ENCODE data around the gene OSBPL10.
A peak's percentile ranks its signal among the peaks of the same experiment; 100 is the strongest.

Gene OSBPL10

DNA sequence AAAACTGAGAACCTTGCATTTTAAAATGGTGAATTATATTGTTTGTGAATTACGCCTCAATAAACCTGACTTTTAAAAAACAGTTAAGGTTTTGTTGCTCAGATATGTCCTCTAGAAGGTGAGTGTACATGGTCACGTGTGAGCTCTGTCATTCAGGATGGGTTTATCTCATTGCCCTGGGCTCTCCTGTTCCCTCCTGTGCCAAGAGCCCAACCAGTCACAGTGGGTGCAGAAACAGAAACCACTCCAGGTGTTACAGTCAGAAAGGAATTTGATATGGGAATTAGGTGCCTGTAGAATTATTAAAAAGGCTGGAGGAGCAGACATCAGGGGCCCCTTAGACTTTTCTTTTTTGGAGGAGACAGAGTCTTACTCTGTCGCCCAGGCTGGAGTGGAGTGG, 252.0 kb downstream of the OSBPL10 start:
- no peak for DNase-seq

DNA sequence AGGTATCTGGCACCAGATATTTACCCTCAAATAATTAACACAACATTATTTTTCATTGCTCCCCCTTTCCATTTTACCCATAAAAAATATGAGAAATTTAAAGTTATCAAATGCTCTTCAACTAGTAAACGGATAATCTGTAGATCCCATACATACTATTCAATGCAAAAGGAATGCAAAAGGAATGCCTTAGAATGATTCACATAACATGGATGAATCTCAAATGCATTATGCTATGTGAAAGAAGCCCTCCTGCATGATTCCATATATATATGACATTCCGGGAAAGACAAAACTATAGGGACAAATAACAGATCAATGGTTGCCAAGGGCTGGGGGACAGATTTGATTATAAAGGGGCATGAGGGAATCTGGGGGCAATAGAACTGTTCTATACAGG, 252.7 kb downstream of the OSBPL10 start:
- no peak for DNase-seq

DNA sequence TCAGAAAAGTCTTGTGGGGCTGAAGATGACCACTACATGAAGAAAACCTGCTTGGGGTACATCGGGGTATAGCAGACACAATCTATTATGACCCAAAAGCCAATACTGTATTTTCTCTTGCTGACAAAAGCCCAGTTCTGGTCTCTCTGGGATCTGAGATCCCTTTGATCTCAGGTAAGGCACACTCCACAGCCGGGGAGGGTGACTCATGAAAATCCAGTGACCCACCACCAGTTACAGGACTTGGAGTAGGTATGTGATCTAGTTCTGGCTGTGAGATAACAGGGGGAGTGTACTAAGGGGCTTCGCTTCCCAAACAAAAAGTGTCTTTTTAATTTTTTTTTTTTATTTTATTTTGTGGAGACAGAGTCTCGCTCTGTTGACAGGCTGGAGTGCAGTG, 255.1 kb downstream of the OSBPL10 start:
- no peak for DNase-seq

DNA sequence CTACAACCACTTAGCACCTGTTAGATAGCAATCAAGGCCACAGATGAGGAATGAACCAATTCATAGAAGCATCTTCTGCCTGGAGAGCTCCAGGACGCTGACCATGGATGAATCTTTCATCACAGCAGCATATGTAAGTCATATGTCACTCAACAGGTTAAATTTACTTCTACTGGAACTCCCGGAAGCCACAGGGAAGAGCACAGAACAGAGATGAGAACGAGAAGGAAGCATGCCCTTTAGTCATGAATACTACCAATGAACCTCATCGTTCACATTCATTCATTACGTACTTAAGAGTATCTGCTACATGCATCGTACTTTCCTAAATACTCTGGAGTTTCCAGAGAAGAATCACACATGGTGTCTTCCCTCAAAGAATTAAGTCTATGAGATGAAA, 255.5 kb downstream of the OSBPL10 start:
- no peak for DNase-seq

DNA sequence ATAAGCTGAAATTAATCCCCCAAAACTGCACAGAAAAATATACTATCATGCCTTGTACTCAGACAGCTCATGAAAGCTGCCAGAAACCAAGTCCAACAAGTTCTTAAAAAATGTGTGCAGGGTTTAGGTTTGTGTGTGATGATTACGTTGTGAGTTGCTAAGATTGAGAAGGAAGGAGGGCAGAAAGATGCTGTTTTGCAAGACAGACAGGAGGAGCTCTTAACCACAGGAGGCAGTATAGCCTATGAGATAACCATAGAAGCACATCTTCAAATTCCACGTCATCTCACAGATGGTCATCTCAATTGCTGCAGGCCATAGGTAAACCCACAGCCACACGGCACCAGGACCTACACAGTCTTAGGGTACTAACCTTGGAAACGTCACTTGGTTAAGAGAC, 256.4 kb downstream of the OSBPL10 start:
- DNase-seq, result no peak

DNA sequence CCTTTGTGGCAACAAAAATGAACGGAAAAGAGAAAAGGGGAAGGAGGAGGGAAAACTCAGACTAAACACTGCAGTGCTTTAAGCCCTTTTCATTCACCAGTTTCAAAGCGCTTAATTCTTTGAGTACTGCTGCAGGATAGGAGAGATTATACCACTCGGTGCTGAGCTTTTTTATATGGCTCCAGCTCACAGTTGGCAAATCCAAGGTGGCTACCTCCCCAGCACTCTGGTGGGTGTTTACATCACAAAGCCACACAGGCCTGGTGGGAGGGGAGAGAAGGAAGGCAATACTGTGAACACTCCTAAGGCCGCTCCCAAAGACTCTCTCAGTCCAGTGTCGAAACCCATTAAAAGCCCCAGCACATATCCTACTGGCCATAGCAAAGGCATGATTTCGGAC, 256.9 kb downstream of the OSBPL10 start:
- DNase-seq, result no peak

DNA sequence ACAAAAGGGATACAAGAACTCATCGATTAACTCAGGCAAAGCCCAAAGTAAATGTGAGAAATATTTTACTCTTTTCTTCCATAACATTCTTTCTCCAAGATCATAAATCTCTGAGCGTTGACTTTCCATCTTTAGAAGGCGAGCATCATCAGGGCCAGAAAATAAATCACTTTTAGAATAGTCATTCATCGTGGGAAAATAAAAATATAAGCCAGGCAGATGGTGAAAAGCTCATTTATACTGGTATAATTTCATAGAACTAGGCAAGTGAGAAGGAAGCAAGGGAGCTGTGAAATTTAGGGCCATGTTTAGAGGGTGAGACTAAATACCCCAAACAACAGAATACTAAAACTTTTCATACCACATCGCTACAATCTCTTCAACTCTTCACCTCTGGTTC, 257.4 kb downstream of the OSBPL10 start:
- DNase-seq, result no peak

DNA sequence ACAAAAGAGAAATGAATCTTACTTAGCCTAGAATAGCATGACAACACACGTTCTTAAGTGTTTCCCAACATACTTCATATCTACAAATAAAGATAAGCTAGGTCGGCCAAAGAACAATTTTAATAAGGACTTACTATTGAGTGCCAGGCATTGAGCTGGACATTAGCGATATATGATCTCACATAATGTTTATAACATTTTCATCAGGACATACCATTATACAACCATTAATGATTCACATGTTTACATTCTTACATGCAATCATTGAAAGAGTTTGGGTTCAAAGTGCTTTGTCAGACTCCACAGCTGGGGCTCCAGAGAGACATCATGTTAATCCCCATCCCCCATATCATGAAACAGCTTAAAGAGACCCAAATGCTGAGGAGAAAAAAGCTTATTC, 259.4 kb downstream of the OSBPL10 start:
- no peak for DNase-seq

DNA sequence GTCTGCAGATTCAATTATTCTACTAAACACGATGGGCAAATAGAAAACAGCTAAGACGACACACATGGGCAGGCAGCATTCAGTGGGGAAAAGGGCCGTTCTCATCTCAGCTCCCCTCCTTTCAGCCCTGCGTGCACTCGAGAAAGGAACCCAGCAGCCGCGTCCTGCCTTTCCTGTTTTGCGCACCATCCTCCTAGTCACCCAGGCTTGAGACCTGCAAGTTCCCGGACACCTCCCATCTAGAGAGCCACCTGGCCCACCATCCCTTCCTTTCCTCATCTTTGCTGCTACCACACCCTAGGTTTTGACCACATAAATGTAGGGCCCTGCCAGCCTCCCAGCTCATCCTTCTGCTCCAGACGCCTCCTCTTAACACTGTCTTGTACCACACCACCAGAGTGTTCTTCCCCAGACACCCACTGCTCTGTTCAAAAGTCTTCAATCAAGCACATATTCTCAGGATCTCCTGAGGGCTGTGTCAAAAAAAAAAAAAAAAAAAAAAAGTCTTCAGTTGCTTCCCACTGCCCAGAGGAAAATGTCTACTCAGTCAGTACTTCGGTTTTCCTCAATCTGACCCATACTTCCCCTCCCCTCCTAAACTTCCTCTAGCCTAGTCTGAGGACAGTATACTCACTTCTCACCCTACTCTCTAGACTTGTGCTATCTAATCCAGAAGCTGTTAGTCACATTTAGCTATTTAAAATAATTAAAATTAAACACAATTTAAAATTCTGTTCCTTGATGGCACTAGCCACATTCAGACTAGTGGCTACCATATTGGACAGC, 266.4 kb downstream of the OSBPL10 start:
- DNase-seq, result no peak

DNA sequence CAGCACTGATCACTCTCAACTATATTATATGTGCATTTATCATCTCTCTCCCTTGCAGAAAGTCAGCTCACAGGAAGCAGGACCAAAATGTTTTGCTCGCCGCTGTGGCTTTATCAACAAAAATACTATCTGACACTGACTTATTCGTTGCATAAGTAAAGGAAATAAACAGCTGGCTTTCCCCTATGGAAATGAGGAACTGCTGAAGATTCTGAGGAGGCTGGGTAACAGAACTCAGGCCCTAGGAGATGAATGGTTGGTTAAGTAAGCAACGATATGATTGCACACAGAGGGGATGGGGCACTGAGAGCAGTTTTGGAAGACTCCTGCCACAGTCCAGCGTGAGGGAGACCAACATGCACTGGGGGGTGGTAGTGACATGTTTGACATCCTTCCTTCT, 267.2 kb downstream of the OSBPL10 start:
- DNase-seq, result no peak

DNA sequence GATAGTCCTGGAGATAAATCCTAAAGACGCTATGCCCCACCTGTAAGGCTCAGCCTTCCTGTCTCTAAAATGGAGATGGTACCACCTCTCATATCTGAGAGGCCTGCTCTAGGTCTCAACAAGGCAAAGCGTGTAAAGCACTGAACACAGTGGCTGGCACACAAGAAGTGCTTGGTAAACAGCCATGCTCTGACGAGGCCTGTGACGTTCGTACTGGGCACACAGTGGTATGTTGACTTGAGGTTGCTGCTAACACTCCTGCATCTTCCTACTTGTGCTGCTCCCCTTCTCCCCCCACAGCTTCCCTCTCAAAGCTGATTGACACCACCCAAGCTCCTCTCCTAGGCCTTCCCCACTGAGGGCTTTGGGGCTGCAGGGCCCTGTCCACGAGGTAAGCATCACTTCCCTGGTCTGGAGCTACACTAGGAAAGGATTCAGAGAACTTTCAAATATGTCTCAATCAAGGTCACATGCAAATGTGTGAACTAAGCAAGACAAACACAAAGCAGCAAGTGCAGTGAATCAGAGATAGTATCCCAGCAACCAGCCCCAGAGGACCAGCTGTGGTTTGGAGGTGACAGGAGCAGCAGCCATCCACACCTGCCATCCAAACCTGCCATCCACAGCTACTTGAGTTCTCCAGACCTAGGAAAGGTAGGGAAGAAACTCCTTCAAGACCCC, 270.8 kb downstream of the OSBPL10 start:
- DNase-seq, result no peak

DNA sequence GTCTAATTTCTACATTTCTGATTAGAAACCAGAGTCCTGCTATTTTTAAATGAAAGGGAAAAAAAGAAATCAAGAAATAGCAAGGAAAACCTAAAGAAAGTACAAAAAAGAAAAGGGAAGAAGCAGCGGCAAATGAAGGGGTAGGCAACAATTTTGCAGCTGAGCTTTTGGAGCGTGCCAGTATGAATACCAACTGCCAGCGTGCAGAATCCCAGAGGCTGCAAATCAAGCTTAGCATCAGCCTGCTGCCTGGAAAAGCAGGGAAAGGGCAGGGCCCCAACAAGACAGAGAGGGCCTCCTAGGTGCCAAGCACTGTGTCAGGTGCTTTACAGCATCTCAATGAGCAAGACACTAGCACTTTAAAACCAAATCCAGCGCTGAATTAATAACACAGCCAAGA, 271.5 kb downstream of the OSBPL10 start:
- DNase-seq, result no peak

DNA sequence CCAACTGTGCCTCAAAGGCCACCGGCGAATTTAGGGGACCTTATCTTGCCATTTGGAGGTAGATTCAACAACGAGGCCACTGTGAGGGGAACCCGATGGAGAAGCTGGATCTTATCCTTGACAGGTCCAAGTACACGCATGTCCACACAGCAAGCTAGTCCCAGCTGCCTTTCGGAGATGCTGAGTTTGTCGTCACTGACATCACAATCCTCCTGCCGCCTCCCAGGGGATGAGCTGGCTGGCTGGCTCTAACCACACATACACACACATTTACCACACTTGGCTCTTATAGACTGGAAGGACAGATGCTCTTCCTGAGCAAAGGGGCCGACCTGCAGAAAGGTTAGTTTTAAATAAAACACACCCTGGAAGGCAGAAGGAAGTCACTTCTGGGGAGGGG, 272.1 kb downstream of the OSBPL10 start:
- DNase-seq, result no peak

DNA sequence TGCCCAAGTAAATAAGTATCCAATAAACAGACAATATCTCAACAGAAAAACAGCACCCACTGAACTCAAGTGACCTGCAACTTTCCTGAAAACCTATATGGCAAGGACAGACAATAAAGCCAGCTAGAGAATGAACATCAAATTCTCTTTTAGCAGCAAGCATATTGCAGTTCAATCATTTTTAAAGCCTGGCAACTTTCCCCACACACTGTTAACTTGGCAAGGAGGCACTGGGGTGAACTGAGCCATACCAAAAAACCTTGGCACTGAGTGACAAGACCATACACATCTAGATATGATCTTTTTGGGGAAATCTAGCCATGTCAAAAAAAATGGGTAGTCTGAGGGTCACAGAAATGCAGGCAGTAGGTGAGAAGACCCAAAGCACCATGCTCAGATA, 273.8 kb downstream of the OSBPL10 start:
- DNase-seq, result no peak

DNA sequence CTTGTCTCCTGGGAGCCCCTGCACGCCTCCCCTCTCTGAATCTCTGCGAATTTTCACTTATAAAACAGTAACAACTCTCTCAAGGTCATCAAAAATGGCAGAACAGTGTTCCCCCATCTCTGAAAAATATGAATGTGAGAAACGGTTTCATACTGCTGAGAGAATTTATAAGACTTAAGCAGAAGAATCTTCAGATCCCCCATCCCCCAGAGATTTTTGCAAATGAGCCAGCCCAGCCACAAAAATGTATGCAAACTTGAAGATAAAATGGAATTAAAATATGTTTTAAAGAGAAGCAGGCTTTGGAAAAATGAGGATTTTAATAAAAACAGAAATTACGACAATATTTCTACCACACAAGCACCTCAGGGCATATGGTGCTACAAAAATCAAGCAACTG, 275.3 kb downstream of the OSBPL10 start:
- no peak for DNase-seq

DNA sequence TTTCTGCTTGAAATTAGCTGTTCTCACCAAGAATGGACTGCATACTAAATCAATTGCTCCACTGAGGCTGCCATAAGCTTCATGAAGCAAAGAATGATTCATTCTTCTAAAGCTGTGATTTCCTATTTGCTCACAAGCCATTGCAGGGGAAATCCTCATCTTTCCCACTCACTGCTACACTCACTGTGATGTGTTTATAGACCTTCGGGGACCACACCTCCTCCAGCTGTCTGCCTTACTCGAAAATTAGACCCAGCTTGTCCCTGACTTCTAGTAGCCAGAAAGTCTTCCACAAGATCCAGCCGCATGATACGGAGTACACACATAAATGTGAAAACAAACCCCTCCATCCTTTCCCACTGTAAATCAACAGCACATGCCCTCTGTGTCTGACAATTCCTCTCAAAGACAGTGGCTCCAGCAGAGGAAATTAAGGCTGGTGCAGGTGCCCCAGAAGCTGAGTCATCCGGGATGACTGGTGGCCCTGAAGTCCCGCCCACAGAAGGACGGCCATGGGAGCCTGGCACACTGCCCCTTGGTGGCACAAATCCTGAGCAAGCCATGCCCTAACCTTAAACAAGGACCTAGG, 276.4 kb downstream of the OSBPL10 start:
- DNase-seq, result no peak

DNA sequence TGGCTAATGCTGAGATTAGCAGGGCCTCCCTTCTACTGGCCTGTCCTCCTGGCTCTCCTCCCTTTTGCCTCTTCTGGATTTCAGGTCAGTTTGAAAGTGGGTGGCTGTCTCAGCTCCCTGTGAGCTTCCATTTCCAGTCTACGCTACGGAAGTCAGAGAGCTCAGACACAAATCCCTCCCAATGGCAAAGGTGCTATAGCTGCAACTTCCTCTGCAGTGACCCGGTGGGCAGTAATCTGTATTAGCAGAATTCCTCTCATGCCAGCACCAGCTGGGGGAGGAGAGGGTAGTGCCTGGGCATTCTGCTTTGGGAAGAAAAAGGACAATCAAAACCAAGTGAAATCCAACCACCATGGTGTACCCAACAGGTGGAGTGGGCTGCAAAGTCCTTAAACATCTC, 276.9 kb downstream of the OSBPL10 start:
- no peak for DNase-seq

DNA sequence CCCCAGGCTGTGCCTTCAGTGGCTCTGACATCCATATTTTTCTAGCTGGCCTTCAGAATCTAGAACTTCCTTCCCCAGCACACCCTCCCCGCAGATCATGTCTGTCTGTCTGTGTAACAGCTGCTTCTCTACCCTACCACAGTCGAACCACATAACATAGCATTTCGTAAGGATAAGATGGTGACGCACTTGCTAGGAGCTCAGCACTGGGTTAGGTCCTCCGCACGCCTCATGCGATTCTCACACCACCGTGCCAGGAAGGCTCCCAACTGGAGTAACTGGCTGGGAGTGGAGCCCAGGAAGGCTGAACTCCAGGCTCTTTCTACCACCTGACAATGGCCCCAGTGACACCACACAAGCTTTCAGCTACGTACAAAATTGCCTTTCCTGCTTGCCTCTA, 279.8 kb downstream of the OSBPL10 start:
- no peak for DNase-seq

DNA sequence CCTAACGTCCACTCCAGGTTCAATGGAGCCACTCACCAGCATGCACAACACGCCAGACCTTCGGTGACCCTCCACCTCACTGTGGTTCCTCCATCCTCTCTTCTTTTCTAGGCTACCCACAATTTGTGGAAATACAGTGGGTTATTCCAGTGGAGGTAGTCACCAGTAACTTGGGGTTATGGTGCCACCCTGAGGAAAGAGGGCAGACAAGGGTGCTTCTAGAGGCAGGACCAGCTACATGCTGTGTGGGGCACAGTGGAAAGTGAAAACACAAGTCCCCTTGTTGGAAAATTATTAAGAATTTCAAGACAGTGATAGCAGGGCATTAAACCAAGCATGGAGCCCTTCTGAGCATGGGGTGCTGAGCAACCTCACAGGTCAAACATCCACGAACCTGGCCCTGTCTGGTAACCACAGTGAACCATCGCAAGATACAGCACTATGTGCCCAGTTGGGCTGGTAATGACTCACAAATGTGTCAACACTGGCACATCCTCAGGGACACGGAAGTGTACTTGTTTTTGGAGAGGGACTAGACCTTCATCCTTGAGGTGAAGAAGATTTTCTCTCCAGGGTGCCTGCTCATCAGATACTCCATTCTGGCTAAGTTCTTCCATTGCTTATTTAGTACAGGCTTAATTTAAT, 281.6 kb downstream of the OSBPL10 start:
- DNase-seq, result peak; percentile 5

DNA sequence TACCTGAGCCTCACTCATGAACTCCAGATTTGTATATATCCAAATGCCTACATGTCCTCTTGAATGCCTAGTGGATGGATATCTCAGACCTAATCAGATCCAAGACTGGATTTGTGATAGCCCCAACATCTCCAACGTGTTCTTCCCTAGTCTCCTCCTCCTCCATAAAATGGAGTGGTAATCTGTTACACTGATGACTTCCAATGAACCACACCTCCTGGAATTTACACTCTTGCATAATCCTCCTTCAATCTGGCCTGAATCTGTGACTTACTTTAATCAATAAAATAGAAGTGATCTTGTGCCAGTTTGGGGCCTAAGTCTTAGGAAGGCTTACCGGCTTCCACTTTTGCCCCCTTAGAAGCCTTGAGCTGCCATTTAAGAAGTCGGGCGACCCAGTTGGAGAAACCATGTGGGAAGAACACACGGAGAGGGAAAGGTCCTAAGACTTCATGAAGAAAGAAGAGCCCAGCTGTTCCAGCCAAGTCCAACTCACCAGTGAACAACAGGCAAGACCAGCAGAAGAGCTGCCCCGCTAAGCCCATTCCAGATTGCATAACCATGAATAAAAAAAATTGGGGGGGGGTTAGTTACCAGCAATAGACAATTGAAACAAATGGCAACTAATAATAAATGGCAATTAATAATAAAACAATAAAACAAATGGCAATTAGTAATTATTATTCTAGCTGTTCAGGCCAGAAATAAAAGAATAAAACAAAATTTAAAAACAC, 284.1 kb downstream of the OSBPL10 start:
- no peak for DNase-seq

DNA sequence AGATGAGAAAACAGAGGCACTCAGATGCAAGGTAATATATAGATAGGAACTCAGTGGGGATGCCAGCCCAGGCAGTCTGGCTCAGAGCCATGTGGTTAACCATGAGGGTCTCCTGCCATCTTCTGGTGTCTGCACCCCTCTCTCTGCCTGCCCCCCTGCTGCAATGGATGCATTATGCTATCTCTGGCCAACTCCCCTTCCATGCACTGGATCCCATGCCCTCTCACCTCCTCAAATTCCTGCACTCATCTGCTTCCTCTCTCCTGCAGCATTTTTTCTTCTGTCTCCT, 285.1 kb downstream of the OSBPL10 start:
- DNase-seq, result no peak

DNA sequence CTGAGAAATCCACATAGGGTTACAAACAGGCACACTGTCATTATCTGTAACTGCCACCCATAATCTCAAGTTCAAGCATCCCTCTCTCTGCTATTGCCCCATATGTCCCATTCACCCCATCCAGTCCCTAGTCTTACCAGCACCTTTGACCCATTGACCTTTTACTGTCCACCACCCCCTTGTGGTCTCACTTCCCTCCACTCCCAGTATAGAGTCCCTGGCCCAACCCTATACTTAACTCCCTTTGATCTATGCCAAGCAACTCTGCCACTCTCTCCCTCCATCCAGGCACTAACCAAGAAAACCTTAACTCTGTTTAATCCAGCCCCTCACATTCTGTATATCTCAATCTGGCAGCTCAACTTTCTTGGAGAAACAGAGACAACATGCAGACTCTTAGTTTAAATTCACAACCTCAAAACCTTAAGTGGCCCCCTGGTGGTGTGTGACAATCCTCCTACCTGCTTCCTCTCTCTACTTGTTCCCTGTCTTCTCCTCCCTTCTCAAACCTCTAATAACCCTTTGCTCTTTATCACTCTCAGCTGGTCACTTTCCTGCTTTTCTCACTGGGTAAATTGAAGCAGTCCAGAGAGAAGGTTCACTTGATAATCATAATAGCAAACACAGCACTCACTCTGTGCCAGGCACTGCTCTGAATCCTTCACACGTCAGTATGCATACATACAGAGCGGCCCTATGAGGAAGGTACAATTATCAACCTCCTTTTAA, 285.6 kb downstream of the OSBPL10 start:
- peak; percentile 38 for DNase-seq

DNA sequence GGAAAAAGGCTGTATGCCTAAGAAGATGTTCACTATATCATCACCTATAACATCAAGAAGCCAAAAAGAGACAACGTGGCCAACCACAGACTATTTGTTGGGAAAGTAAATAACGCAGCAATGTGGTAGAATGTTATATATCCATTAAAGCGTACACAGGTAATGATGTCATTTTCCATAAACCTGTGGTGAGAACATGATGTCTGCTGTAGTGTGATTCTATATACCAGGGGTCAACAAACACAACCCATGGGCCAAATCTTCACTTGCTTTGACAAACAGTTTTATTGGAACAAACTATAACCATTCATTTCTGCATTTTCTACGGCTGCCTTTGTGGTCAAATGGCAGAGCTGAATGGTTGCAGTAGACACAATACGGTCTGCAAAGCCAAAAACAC, 287.7 kb downstream of the OSBPL10 start:
- no peak for DNase-seq

Measured in CD4-positive, alpha-beta T cell treated with Interleukin-10 for 1 hour (primary cell).